Activated naive CD4-positive, alpha-beta T cell treated with anti-CD3 and anti-CD28 coated beads for 36 hours (primary cell): ENCODE measurements around the gene KCTD3. TPM values are rescaled to one million over a fixed set of nuclear protein-coding genes. Genes with fewer than 3 reads are reported as not detected.

ENCODE experiments used
- CTCF ChIA-PET: fragments of 350-600 bp; sonication (Branson Sonifier 250); formaldehyde crosslinking; loops from one replicate; lab custom pipeline; 2021; ENCODE audit warnings: antibody characterized with exemption; lab: Charles Lee
- DNase-seq: peaks from one replicate; pipeline ENCODE4 v3.0.0-alpha.2; 2020
- H3K27ac Mint-ChIP-seq: one replicate; pipeline ENCODE4 v1.8.0; 2021; ENCODE audit warnings: mild to moderate bottlenecking, mixed read lengths
- H3K27me3 Mint-ChIP-seq: one replicate; pipeline ENCODE4 v1.8.0; 2021; ENCODE audit warnings: low read depth, mixed read lengths
- H3K36me3 Mint-ChIP-seq: one replicate; pipeline ENCODE4 v1.8.0; 2021; ENCODE audit warnings: low read depth, mixed read lengths
- H3K4me1 Mint-ChIP-seq: one replicate; pipeline ENCODE4 v1.8.0; 2021; ENCODE audit warnings: low read depth, mixed read lengths
- H3K4me3 Mint-ChIP-seq: one replicate; pipeline ENCODE4 v1.8.0; 2021; ENCODE audit warnings: mild to moderate bottlenecking, moderate library complexity, mixed read lengths
- H3K9me3 Mint-ChIP-seq: one replicate; pipeline ENCODE4 v1.8.0; 2021; ENCODE audit warnings: mixed read lengths
- intact Hi-C: fragments of 100-400 bp; cut with micrococcal nuclease; formaldehyde crosslinking; loops from one replicate; pipeline ENCODE4 v1.15.1; 2023
- total RNA-seq, 2 experiments: library from RNA; stranded (reverse); gene quantifications; one replicate each; pipeline ENCODE4 v1.2.3, GENCODE V29; 2021

Gene KCTD3
- total RNA-seq, 2 experiments from 2014 or later, result 3.2 to 3.5 TPM

DNA sequence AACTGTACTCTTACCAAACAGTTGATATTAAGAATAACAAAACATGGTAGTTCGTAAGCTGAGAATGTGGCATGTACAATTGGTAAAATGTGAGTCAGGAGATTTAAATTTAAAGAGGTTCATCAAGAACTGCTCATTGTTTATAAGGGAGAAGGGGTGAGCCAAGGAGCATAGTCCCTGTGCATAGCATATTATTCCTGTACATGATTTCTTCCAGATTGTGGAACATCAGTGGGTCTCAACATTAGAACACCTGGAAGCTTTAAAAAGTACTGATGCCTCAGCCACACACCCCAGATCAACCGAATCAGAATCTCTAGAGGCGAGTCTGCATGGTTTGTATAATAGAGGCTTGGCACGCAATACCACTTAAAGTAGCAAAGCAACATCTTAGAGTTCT, 56.1 kb downstream of the KCTD3 start:
- Mint-ChIP-seq H3K4me1 (no peaks in the 10 kb centered on the region), H3K27ac (no peak overlapping the region), H3K27me3 (no peaks in the 10 kb centered on the region), H3K4me3 (no peak overlapping the region), H3K36me3 (peaks cover 3% of the 10 kb centered on the region), H3K9me3 (no peaks in the 10 kb centered on the region)
- DNase-seq, result no peak
- CTCF ChIA-PET, result no interaction called here
- intact Hi-C loops, result no loop called here

GRCh38 chr1:215625949-215626348, 58.8 kb downstream of the KCTD3 start:
- Mint-ChIP-seq H3K4me3 (no peak overlapping the region), H3K27ac (no peak overlapping the region), H3K9me3 (no peaks in the 10 kb centered on the region), H3K36me3 (no peaks in the 10 kb centered on the region), H3K27me3 (peaks cover under 1% of the 10 kb centered on the region), H3K4me1 (no peaks in the 10 kb centered on the region)
- DNase-seq, result no peak
- intact Hi-C loops, result no loop called here
- CTCF ChIA-PET, result no interaction called here

DNA sequence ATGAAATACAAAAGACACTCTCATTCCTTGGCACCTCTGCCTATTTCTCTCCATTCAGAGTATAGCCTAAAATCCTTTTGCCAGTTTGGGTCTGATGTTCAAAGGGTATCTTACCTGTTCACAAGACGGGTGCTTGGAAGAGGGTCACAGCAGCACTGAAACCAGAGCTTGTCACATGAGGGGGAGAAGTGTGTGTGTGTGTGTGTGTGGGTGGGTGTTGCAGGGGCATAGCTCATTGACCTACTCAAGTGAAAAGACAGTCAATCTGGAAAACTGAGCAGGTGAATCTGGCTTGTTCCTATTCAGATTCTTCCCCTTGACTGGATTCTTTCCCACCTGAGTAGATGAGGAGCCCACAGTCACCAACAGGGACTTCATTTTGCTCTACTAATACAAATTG, 63.9 kb downstream of the KCTD3 start:
- DNase-seq, result no peak
- CTCF ChIA-PET, result interaction anchor here (0.7 kb wide), 1 partner anchor 145 kb away, joined by 3 read pairs; no protein-coding TSS in a partner anchor
- Mint-ChIP-seq H3K9me3 (no peaks in the 10 kb centered on the region), H3K27ac (no peak overlapping the region), H3K36me3 (no peaks in the 10 kb centered on the region), H3K4me3 (no peak overlapping the region), H3K4me1 (no peaks in the 10 kb centered on the region), H3K27me3 (peaks cover 9% of the 10 kb centered on the region)
- intact Hi-C loops, result no loop called here

- Mint-ChIP-seq H3K4me1 (no peaks in the 10 kb centered on the region), H3K27ac (no peak overlapping the region), H3K27me3 (peaks cover 9% of the 10 kb centered on the region), H3K36me3 (no peaks in the 10 kb centered on the region), H3K4me3 (no peak overlapping the region), H3K9me3 (no peaks in the 10 kb centered on the region)
- intact Hi-C loops, result no loop called here
- DNase-seq, result no peak
- CTCF ChIA-PET, result no interaction called here
Measured at GRCh38 chr1:215631489-215631888, 64.4 kb downstream of the KCTD3 start.

- CTCF ChIA-PET, result no interaction called here
- intact Hi-C loops, result no loop called here
- Mint-ChIP-seq H3K27me3 (peaks cover 13% of the 10 kb centered on the region), H3K36me3 (no peaks in the 10 kb centered on the region), H3K4me1 (no peaks in the 10 kb centered on the region), H3K9me3 (no peaks in the 10 kb centered on the region), H3K4me3 (no peak overlapping the region), H3K27ac (no peak overlapping the region)
- no peak for DNase-seq
Measured at GRCh38 chr1:215635827-215636226, 68.7 kb downstream of the KCTD3 start.

GRCh38 chr1:215636258-215636965, 69.3 kb downstream of the KCTD3 start:
- Mint-ChIP-seq H3K27ac (no peak overlapping the region), H3K36me3 (no peaks in the 10 kb centered on the region), H3K9me3 (no peaks in the 10 kb centered on the region), H3K4me3 (no peak overlapping the region), H3K4me1 (no peaks in the 10 kb centered on the region), H3K27me3 (peaks cover 11% of the 10 kb centered on the region)
- DNase-seq, result no peak
- CTCF ChIA-PET, result no interaction called here
- intact Hi-C loops, result no loop called here

DNA sequence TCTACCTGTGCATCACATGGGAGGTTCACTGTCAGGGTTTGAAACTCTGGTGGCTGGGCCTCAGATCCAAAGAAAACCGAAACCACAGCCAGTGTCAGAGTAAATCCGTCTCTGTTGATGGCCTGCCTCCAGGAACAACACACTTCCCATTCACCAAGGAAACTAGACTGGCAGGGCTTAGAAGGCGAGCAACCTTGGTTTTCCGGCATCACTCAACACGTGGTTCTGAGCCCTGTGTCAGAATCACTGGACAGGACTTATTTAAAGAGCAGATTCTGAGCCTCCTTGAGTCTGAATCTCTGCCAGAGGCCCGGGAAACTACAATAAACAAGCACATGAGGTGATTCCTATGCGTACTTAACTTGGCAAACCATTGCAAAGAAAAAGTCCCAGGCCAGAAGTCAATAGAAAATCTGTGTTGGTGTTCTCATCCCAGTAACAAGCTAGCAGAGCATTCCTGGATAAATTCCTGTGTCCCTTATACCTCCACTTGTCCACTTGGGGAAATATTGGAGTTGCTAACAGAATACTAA, 70.0 kb downstream of the KCTD3 start:
- no peaks in the 10 kb centered on the region for H3K36me3 Mint-ChIP-seq
- intact Hi-C loops, result no loop called here
- DNase-seq, result no peak
- no peak overlapping the region for H3K27ac Mint-ChIP-seq
- H3K4me1 Mint-ChIP-seq, result no peaks in the 10 kb centered on the region
- no peak overlapping the region for H3K4me3 Mint-ChIP-seq
- CTCF ChIA-PET, result no interaction called here
- H3K27me3 Mint-ChIP-seq, result peaks cover 11% of the 10 kb centered on the region
- H3K9me3 Mint-ChIP-seq, result no peaks in the 10 kb centered on the region

DNA sequence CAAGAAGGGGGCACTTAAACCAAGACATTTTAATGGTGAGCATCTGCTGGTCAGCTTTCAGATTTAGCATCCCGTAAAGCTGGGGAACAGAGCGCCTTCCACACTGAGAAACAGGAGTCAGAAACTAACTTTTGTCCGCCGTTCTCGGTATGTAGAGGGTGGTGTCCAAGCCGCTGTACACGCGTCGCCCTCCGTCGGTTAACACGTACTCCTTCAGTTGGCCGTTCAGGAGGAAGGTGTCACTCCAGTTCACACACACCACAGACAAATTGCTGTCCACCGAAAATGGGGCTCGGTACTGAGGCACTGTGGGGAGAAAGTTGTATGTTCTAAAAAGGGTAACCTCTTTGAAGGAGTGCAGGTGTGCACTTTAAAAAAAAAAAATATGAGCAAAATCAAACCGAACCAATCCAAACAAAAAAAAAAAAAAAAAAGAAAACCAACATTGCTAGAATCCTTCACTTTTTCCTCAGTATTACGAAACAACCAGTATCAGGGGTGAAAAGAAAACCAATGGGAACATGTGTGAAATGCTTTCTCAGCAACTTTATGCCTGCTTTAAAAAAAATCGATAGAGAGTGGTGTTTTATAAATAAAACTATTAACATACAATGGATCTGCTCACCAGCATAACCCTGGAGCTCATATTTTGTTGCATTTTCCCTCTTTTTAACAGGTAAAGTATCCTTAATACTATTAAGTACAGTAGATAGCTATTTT, 73.5 kb downstream of the KCTD3 start:
- intact Hi-C loops, result no loop called here
- peaks cover 7% of the 10 kb centered on the region for H3K27me3 Mint-ChIP-seq
- no peaks in the 10 kb centered on the region for H3K4me1 Mint-ChIP-seq
- H3K9me3 Mint-ChIP-seq, result no peaks in the 10 kb centered on the region
- H3K36me3 Mint-ChIP-seq, result no peaks in the 10 kb centered on the region
- no peak overlapping the region for H3K4me3 Mint-ChIP-seq
- no peak overlapping the region for H3K27ac Mint-ChIP-seq
- DNase-seq, result no peak
- CTCF ChIA-PET, result interaction anchor here (0.6 kb wide), 1 partner anchor 11 kb away, joined by 5 read pairs; no protein-coding TSS in a partner anchor

- CTCF ChIA-PET, result no interaction called here
- DNase-seq, result no peak
- Mint-ChIP-seq H3K27me3 (no peaks in the 10 kb centered on the region), H3K9me3 (no peaks in the 10 kb centered on the region), H3K36me3 (no peaks in the 10 kb centered on the region), H3K4me3 (no peak overlapping the region), H3K4me1 (no peaks in the 10 kb centered on the region), H3K27ac (no peak overlapping the region)
- intact Hi-C loops, result no loop called here
Measured at GRCh38 chr1:215643592-215644321, 76.7 kb downstream of the KCTD3 start.

DNA sequence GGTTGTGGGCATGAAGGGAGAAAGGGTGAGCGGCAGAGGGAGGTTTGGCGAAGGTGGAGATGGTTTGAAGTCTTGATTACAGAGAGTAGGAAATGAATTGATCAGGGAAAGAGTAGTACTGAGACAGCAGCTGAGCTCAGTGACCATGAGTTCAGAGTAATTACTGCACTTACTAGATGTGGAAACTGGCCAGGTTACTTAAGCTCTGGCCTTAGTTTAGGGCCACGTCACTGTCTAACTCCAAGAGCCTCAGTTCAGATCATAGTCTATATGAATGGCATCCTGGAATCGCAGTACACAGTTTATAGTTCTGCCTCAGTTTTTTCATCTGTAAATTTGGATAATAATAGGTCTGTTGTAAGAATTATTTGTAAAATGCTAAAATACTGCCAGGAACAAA, 78.1 kb downstream of the KCTD3 start:
- no peak overlapping the region for H3K4me3 Mint-ChIP-seq
- no peak overlapping the region for H3K27ac Mint-ChIP-seq
- CTCF ChIA-PET, result no interaction called here
- no peaks in the 10 kb centered on the region for H3K4me1 Mint-ChIP-seq
- H3K36me3 Mint-ChIP-seq, result no peaks in the 10 kb centered on the region
- DNase-seq, result no peak
- peaks cover 5% of the 10 kb centered on the region for H3K27me3 Mint-ChIP-seq
- intact Hi-C loops, result no loop called here
- no peaks in the 10 kb centered on the region for H3K9me3 Mint-ChIP-seq

DNA sequence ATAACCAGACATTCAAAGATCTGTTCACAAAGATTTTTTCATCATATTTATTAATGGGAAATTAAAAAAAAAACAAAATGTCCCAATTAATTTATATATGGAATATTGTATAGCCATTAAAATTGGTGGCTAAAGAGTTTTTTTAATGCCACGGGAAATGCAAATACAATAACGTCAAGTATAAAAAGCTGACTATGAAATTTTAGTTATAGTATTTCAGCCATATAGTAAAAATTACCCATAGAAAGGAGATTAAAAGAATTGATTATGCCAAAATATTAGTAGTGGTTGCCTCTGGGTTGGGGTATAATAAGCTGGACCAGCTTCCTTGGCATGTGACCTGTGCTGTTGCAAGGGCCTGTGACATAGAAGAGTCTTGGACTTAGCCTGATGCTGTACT, 78.8 kb downstream of the KCTD3 start:
- CTCF ChIA-PET, result no interaction called here
- Mint-ChIP-seq H3K9me3 (no peaks in the 10 kb centered on the region), H3K27ac (no peak overlapping the region), H3K4me3 (no peak overlapping the region), H3K4me1 (no peaks in the 10 kb centered on the region), H3K27me3 (peaks cover 5% of the 10 kb centered on the region), H3K36me3 (no peaks in the 10 kb centered on the region)
- DNase-seq, result no peak
- intact Hi-C loops, result no loop called here

GRCh38 chr1:215647738-215648137, 80.6 kb downstream of the KCTD3 start:
- Mint-ChIP-seq H3K9me3 (no peaks in the 10 kb centered on the region), H3K4me3 (no peak overlapping the region), H3K27me3 (peaks cover 5% of the 10 kb centered on the region), H3K27ac (no peak overlapping the region), H3K36me3 (no peaks in the 10 kb centered on the region), H3K4me1 (no peaks in the 10 kb centered on the region)
- DNase-seq, result no peak
- CTCF ChIA-PET, result no interaction called here
- intact Hi-C loops, result no loop called here
